Subcutaneous abdominal adipose tissue (tissue), 5 donors: ENCODE measurements around the gene NXPE2.
"Not testable (repeated sequence)": the region's sequence is repeated elsewhere in the genome, so short reads cannot be mapped to it uniquely, and the experiment has no call there.

Experiments used
- H3K27ac ChIP-seq: one replicate; pipeline ENCODE4 v1.7.0; 2013; ENCODE audit warnings: low read depth, mild to moderate bottlenecking, inconsistent platforms, low read length, moderate library complexity
- H3K27me3 ChIP-seq, 5 donors: one replicate each; pipeline ENCODE4 v1.7.0; 2013; ENCODE audit warnings: low read length in 5 of 5, inconsistent platforms in 1 of 5; ENCODE audit not compliant: control insufficient read depth in 5 of 5, insufficient read depth in 4 of 5
- H3K36me3 ChIP-seq, 5 donors: one replicate each; pipeline ENCODE4 v1.7.0; 2013; ENCODE audit warnings: low read length in 5 of 5; ENCODE audit not compliant: control insufficient read depth in 5 of 5, insufficient read depth in 5 of 5
- H3K4me1 ChIP-seq, 5 donors: one replicate each; pipeline ENCODE4 v1.7.0; 2013; ENCODE audit warnings: low read length in 5 of 5, mild to moderate bottlenecking in 3 of 5, moderate library complexity in 1 of 5; ENCODE audit not compliant: control insufficient read depth in 5 of 5, insufficient read depth in 5 of 5
- H3K4me3 ChIP-seq, 5 donors: one replicate each; pipeline ENCODE4 v1.7.0; 2013; ENCODE audit warnings: low read length in 5 of 5, low read depth in 1 of 5
- H3K9ac ChIP-seq, 5 donors: one replicate each; pipeline ENCODE4 v1.7.0; 2013; ENCODE audit warnings: low read length in 5 of 5, mild to moderate bottlenecking in 4 of 5, moderate library complexity in 3 of 5
- H3K9me3 ChIP-seq, 5 donors: one replicate each; pipeline ENCODE4 v1.7.0; 2013; ENCODE audit warnings: low read length in 5 of 5; ENCODE audit not compliant: control insufficient read depth in 5 of 5
- donor health status: healthy.
- donor health status: healthy.
- donor health status: healthy.
- donor health status: healthy.
- donor health status: healthy.

Gene NXPE2

DNA sequence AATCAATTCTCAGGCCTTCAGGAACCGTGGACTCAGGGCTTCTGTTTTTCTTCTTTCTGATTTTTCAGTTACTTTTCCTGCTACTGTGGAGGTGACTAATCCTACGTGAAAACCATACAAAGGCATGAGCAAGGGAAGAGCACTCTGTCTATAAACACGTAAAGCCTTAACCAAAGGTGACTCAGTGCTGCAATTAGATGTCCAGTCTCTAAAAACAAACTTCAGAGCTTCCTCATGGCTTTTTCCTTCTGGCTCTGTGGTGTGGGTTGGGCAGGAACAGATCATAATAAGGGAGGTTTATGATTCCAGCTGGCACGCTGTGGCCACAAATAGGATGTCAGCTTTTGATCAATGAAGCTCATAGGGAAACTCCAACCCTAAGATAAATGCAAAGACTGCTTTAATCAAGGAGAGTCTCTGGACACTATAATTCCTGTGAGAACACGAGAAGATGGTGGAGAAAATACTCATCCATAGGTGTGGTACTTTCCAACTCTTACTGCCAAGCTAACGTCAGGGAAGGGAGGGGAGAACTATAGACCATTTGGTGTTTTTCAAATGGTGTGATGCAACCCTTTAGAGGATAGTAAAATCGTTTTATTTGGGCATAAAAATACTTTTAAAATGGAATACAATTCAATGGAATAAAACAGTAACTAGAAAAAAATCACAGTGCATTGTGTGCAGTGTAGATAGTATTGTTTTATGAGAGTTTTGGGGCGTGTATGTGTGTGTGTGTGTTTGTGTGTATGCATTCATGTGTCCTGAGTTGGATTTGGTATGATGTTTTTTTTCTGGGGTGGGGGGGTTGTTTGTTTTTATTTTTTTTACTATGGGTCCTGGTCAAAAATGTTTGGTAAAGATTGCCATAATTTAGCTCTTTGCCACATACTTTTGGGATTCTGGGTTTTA lies at the start of gene NXPE2:
TSS of gene NXPE2 (plus strand) at position 403 of the 912 bp plus-strand sequence. CDS start at position 452, 49 bp downstream.
- peaks cover 0 to 5% (median 0%) of the 10 kb centered on the region in 5 donors for H3K9me3 ChIP-seq
- no peak within 1 kb of the TSS for H3K4me3 ChIP-seq
- H3K27me3 ChIP-seq, result no peaks in the 10 kb centered on the region
- no peaks in the 10 kb centered on the region for H3K4me1 ChIP-seq
- no peak within 1 kb of the TSS for H3K27ac ChIP-seq
- H3K36me3 ChIP-seq, result no peaks in the 10 kb centered on the region
- H3K9ac ChIP-seq, result no peak within 1 kb of the TSS

DNA sequence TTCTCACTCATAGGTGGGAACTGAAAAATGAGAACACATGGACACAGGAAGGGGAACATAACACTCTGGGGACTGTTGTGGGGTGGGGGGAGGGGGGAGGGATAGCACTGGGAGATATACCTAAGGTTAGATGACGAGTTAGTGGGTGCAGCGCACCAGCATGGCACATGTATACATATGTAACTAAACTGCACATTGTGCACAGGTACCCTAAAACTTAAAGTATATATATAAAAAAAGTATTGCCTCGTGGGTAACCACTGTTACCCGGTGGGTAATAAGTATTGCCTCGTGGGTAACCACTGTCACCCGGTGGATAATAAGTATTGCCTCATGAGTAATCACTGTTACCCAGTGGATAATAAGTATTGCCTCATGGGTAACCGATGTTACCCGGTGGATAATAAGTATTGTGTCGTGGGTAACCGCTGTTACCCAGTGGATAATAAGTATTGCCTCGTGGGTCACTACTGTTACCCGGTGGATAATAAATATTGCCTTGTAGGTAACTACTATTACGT lies 46.8 kb upstream of the NXPE2 start:
- not testable (repeated sequence) for H3K4me3 ChIP-seq, H3K4me1 ChIP-seq, H3K9ac ChIP-seq, H3K27me3 ChIP-seq, H3K36me3 ChIP-seq, H3K9me3 ChIP-seq, H3K27ac ChIP-seq

DNA sequence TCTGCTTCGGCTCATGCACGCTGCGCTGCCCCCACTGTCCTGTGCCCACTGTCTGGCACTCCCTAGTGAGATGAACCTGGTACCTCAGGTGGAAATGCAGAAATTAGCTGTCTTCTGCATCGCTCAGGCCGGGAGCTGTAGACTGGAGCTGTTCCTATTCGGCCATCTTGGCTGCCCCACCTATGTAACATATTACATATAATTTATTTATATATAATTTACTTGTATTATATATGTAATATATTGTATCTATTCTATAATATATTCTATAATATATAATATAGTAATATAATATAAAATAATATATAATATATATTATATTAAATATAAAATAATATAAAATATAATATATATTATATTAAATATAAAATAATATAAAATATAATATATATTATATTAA lies 38.9 kb upstream of the NXPE2 start:
- not testable (repeated sequence) for H3K27me3 ChIP-seq, H3K4me3 ChIP-seq, H3K9me3 ChIP-seq, H3K4me1 ChIP-seq, H3K9ac ChIP-seq, H3K36me3 ChIP-seq, H3K27ac ChIP-seq

DNA sequence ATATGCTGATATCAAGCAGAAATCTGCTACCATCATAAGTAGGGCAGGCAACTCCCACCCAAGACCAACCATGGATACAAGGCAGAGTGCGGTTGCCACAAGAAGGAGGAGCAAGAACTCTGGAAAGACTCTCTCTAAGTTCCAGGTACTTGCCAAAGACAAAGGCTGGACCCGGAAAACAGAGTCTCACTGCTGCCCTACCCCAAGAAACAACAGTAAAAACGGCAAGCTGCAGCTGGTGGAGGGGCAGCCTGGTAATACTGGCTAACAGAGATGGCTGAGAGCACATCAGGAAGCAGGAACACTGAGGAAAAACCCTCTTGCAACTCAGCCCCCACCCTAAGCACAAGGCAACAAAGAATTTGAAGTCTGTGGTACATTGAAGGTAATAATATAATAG lies 27.7 kb upstream of the NXPE2 start:
- H3K36me3 ChIP-seq, result no peaks in the 10 kb centered on the region
- H3K4me1 ChIP-seq, result no peaks in the 10 kb centered on the region
- H3K27ac ChIP-seq, result no peak overlapping the region
- H3K9ac ChIP-seq, result no peak overlapping the region
- no peak overlapping the region for H3K4me3 ChIP-seq
- H3K27me3 ChIP-seq, result no peaks in the 10 kb centered on the region
- peaks cover 0 to 3% (median 2%) of the 10 kb centered on the region in 5 donors for H3K9me3 ChIP-seq

DNA sequence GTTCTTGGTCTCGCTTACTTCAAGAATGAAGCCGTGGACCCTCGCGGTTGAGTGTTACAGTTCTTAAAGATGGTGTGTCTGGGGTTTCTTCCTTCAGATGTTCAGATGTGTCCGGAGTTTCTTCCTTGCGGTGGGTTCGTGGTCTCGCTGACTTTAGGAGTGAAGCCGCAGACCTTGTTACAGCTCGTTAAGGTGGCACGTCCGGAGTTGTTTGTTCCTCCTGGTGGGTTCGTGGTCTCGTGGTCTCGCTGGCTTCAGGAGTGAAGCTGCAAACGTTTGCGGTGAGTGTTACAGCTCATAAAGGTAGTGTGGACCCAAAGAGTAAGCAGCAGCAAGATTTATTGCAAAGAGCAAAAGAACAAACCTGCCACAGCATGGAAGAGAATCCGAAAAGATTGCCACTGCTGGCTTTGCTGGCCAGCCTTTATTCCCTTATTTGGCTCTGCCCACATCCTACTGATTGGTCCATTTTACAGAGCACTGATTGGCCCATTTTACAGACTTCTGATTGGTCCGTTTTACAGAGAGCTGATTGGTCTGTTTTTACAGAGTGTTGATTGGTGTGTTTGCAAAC lies 27.1 kb upstream of the NXPE2 start:
- no peak overlapping the region for H3K4me3 ChIP-seq
- H3K27ac ChIP-seq, result no peak overlapping the region
- H3K9ac ChIP-seq, result no peak overlapping the region
- no peaks in the 10 kb centered on the region for H3K36me3 ChIP-seq
- H3K9me3 ChIP-seq, result peaks cover 0 to 3% (median 2%) of the 10 kb centered on the region in 5 donors
- no peaks in the 10 kb centered on the region for H3K4me1 ChIP-seq
- no peaks in the 10 kb centered on the region for H3K27me3 ChIP-seq

DNA sequence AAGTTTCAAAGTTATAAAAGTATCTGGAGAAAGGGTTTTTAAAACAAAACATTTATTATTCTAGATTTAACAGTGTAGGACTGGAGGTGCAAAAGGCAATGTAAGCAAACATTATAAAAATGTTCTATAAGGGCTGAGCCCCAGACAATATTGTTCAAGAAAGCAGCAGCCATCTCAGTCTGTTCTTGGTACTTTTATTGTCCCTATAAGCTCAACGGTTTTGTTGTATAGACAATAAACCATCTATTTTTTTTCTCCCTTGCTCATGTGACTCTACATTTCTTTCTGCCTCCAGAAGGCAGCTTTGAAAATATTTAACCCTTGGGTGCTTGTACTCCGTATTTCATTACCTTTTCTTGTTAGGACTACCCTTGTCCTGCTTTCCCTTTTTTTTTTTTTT lies 25.2 kb upstream of the NXPE2 start:
- Histone ChIP-seq H3K27ac (no peak overlapping the region), H3K27me3 (no peaks in the 10 kb centered on the region), H3K9ac (no peak overlapping the region), H3K4me3 (no peak overlapping the region), H3K36me3 (no peaks in the 10 kb centered on the region), H3K9me3 (peaks cover 0 to 3% (median 2%) of the 10 kb centered on the region in 5 donors), H3K4me1 (no peaks in the 10 kb centered on the region)

DNA sequence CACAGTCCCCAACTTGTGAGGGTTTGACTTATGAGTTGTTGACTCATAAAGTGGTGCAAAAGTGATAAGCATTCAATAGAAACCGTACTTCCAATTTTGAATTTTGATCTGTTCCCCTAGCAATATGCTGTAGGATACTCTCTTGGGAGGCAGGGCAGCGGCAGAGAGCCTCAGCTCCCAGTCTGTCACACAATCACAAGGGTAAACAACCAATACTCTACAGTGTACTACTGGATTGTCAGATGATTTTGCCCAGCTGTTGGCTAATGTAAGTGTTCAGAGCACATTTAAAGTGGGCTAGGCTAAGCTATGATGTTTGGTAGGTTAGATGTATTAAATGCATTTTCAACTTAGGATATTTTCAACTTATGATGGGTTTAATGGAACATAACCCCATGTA lies 13.7 kb upstream of the NXPE2 start:
- no peaks in the 10 kb centered on the region for H3K9me3 ChIP-seq
- no peak overlapping the region for H3K27ac ChIP-seq
- no peaks in the 10 kb centered on the region for H3K4me1 ChIP-seq
- H3K36me3 ChIP-seq, result no peaks in the 10 kb centered on the region
- no peak overlapping the region for H3K4me3 ChIP-seq
- H3K9ac ChIP-seq, result no peak overlapping the region
- no peaks in the 10 kb centered on the region for H3K27me3 ChIP-seq

DNA sequence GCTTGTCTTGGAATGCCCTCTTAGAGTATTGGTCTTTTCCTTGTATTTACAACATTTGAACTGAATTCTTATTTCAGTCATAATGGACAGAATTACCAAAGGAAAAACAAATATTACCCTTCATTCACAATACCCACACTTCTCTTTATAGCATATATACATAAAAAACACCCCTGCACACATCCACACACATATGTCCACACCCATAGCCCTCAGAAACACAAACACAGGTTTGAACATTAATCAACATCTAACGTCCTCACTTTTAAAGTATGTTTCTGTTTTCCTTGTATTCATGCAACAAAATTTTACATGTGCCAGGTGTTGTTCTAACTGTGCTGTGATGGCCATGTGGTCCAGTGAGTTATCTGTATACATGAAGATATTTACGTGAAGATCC lies 11.6 kb upstream of the NXPE2 start:
- H3K9ac ChIP-seq, result no peak overlapping the region

DNA sequence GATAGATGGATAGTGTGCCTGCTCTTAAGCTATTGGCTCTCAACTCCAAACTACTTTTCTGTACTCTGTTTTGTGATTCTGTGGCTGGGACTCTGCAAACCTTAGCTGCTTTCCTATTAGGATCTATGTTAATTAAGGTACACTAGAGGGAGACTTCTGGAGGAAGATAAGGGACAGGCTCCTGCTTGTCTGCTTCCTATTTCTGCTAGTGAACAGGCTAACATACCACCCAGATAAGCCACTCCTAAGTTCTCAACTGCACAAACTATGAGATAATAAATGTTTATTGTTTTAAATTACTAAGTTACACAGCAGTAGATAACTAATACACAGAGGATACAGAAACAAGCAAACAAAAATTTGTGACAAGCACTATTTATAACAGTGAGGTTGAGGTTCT lies 10.2 kb upstream of the NXPE2 start:
- H3K36me3 ChIP-seq, result no peaks in the 10 kb centered on the region
- H3K9ac ChIP-seq, result no peak overlapping the region
- H3K27me3 ChIP-seq, result no peaks in the 10 kb centered on the region
- no peak overlapping the region for H3K4me3 ChIP-seq
- no peak overlapping the region for H3K27ac ChIP-seq
- no peaks in the 10 kb centered on the region for H3K4me1 ChIP-seq
- peaks cover 0 to 5% (median 0%) of the 10 kb centered on the region in 5 donors for H3K9me3 ChIP-seq

More for the DNA sequence above, 11.6 kb upstream of the NXPE2 start:
- H3K27me3 ChIP-seq, result no peaks in the 10 kb centered on the region
- no peak overlapping the region for H3K4me3 ChIP-seq
- H3K9me3 ChIP-seq, result peaks cover 0 to 3% (median 0%) of the 10 kb centered on the region in 5 donors
- no peaks in the 10 kb centered on the region for H3K4me1 ChIP-seq
- no peak overlapping the region for H3K27ac ChIP-seq
- no peaks in the 10 kb centered on the region for H3K36me3 ChIP-seq

DNA sequence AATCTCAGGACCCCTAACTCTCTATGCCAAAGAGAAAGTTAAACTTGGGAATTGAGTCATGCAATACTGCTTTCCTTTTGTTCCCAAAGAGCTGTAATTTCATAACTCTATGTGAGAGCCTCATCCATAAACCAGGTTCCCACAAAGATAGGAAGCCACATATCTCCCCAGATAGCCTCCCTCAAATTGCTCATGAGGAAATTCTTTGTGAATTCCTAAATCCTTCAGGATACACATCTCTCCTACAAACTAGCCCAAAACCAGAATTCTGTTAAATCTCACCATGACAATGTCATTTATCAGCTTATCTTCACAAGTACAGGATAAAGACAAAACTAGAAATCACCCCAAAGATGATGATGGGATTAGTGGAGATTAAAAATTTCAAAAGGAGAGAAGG lies 4.7 kb upstream of the NXPE2 start:
- H3K4me1 ChIP-seq, result no peaks in the 10 kb centered on the region
- no peaks in the 10 kb centered on the region for H3K27me3 ChIP-seq
- peaks cover 0 to 5% (median 0%) of the 10 kb centered on the region in 5 donors for H3K9me3 ChIP-seq
- H3K27ac ChIP-seq, result no peak overlapping the region
- no peak overlapping the region for H3K4me3 ChIP-seq
- H3K36me3 ChIP-seq, result no peaks in the 10 kb centered on the region
- H3K9ac ChIP-seq, result no peak overlapping the region
